HEK293 (cell line): ENCODE results near the gene CETP.

ENCODE experiments used
- CTCF ChIA-PET: fragments of 350-600 bp; formaldehyde crosslinking; extraction: SDS; loops from one replicate; lab custom pipeline; 2021; ENCODE audit warnings: antibody characterized with exemption; lab: Yijun Ruan, JAX
- POLR2A ChIA-PET: fragments of 300-600 bp; formaldehyde crosslinking; extraction: SDS; loops from one replicate; lab custom pipeline; 2020; ENCODE audit warnings: antibody characterized with exemption, inconsistent platforms; lab: Yijun Ruan, JAX
- H3K27ac ChIP-seq: fragments of 200-500 bp; sonication (Bioruptor generic); 2 replicates; pipeline ENCODE4 v1.5.1; 2014; ENCODE audit warnings: low read depth, low read length, control low read depth, inconsistent platforms; ENCODE audit errors: extremely low read depth
- H3K36me3 ChIP-seq, 2 experiments: fragments of 200-500 bp in 1 of 2; sonication (Bioruptor generic) in 1 of 2; 1 replicate in 1 of 2; 2 replicates in 1 of 2; pipeline ENCODE4 v1.5.1; 2014 to 2017; ENCODE audit warnings: inconsistent platforms in 2 of 2, low read length in 2 of 2; ENCODE audit not compliant: control insufficient read depth in 2 of 2, insufficient read depth in 1 of 2
- H3K4me1 ChIP-seq: fragments of 200-500 bp; sonication (Bioruptor generic); 2 replicates; pipeline ENCODE4 v1.5.1; 2014; ENCODE audit warnings: mild to moderate bottlenecking, low read length, inconsistent platforms; ENCODE audit not compliant: control insufficient read depth, insufficient read depth
- H3K4me3 ChIP-seq: 2 replicates; pipeline ENCODE4 v1.5.1; 2011; ENCODE audit warnings: low read depth, mild to moderate bottlenecking, control low read depth, low read length, moderate library complexity
- H3K9me3 ChIP-seq: fragments of 200-500 bp; sonication (Bioruptor generic); 2 replicates; pipeline ENCODE4 v1.5.1; 2014; ENCODE audit warnings: low read depth, low read length, inconsistent platforms; ENCODE audit not compliant: control insufficient read depth, insufficient read depth
- AEBP2 ChIP-seq: fragments of 450-650 bp; formaldehyde crosslinking; IDR thresholded peaks from 2 replicates; pipeline ENCODE4 v1.5.1; 2016; ENCODE audit warnings: missing biosample characterization, missing genetic modification characterization, borderline replicate concordance
- ATF2 ChIP-seq: fragments of 450-650 bp; formaldehyde crosslinking; IDR thresholded peaks from 2 replicates; pipeline ENCODE4 v1.5.1; 2016; ENCODE audit warnings: missing biosample characterization, missing genetic modification characterization, low read depth
- BCL11A ChIP-seq: fragments of 450-650 bp; formaldehyde crosslinking; IDR thresholded peaks from 2 replicates; pipeline ENCODE4 v1.5.1; 2016; ENCODE audit warnings: low read depth, missing biosample characterization, missing genetic modification characterization
- OSR2 ChIP-seq: fragments of 450-650 bp; formaldehyde crosslinking; IDR thresholded peaks from 2 replicates; pipeline ENCODE4 v1.5.1; 2016; ENCODE audit warnings: missing biosample characterization, missing genetic modification characterization
- SCRT1 ChIP-seq: fragments of 450-650 bp; formaldehyde crosslinking; IDR thresholded peaks from 2 replicates; pipeline ENCODE4 v1.5.1; 2016; ENCODE audit warnings: missing biosample characterization, missing genetic modification characterization, borderline replicate concordance
- WT1 ChIP-seq: fragments of 450-650 bp; formaldehyde crosslinking; IDR thresholded peaks from 2 replicates; pipeline ENCODE4 v1.5.1; 2016; ENCODE audit warnings: missing biosample characterization, missing genetic modification characterization
- ZBTB44 ChIP-seq: fragments of 450-650 bp; IDR thresholded peaks from 2 replicates; pipeline ENCODE4 v1.5.1; 2018; ENCODE audit warnings: missing biosample characterization, mild to moderate bottlenecking, missing genetic modification characterization
- ZBTB6 ChIP-seq: fragments of 450-650 bp; formaldehyde crosslinking; IDR thresholded peaks from 2 replicates; pipeline ENCODE4 v1.5.1; 2017; ENCODE audit warnings: missing biosample characterization, missing genetic modification characterization
- ZBTB7A ChIP-seq: fragments of 450-650 bp; formaldehyde crosslinking; IDR thresholded peaks from 2 replicates; pipeline ENCODE4 v1.5.1; 2016; ENCODE audit warnings: low read depth, missing biosample characterization, missing genetic modification characterization
- ZFP3 ChIP-seq: fragments of 450-650 bp; formaldehyde crosslinking; IDR thresholded peaks from 2 replicates; pipeline ENCODE4 v1.5.1; 2016; ENCODE audit warnings: low read depth, missing biosample characterization, missing genetic modification characterization
- ZFP37 ChIP-seq: fragments of 450-650 bp; formaldehyde crosslinking; IDR thresholded peaks from 2 replicates; pipeline ENCODE4 v1.5.1; 2016; ENCODE audit warnings: missing biosample characterization, missing genetic modification characterization
- ZNF10 ChIP-seq: fragments of 450-650 bp; formaldehyde crosslinking; IDR thresholded peaks from 2 replicates; pipeline ENCODE4 v1.5.1; 2017; ENCODE audit warnings: missing biosample characterization, missing genetic modification characterization
- ZNF132 ChIP-seq: fragments of 450-650 bp; formaldehyde crosslinking; IDR thresholded peaks from 2 replicates; pipeline ENCODE4 v1.5.1; 2017; ENCODE audit warnings: missing biosample characterization, missing genetic modification characterization, borderline replicate concordance
- ZNF133 ChIP-seq: fragments of 450-650 bp; formaldehyde crosslinking; IDR thresholded peaks from 2 replicates; pipeline ENCODE4 v1.5.1; 2016; ENCODE audit warnings: missing biosample characterization, missing genetic modification characterization
- ZNF184 ChIP-seq: fragments of 450-650 bp; IDR thresholded peaks from 2 replicates; pipeline ENCODE4 v1.5.1; 2018; ENCODE audit warnings: missing biosample characterization, mild to moderate bottlenecking, missing genetic modification characterization
- ZNF23 ChIP-seq: fragments of 450-650 bp; formaldehyde crosslinking; IDR thresholded peaks from 2 replicates; pipeline ENCODE4 v1.5.1; 2016; ENCODE audit warnings: missing biosample characterization, missing genetic modification characterization, borderline replicate concordance
- ZNF26 ChIP-seq: fragments of 450-650 bp; formaldehyde crosslinking; IDR thresholded peaks from 2 replicates; pipeline ENCODE4 v1.5.1; 2016; ENCODE audit warnings: missing biosample characterization, missing genetic modification characterization
- ZNF274 ChIP-seq, 2 experiments: fragments of 200-500 bp in 1 of 2; fragments of 450-650 bp in 1 of 2; sonication (Bioruptor generic) in 1 of 2; formaldehyde crosslinking in 1 of 2; IDR thresholded peaks; 2 replicates each; pipeline versions ENCODE4 v1.5.1 to v1.6.1; 2014 to 2016; ENCODE audit warnings: borderline replicate concordance in 1 of 2, inconsistent platforms in 1 of 2, low read length in 1 of 2, missing biosample characterization in 1 of 2, missing genetic modification characterization in 1 of 2
- ZNF416 ChIP-seq: fragments of 450-650 bp; formaldehyde crosslinking; IDR thresholded peaks from 2 replicates; pipeline ENCODE4 v1.5.1; 2016; ENCODE audit warnings: missing biosample characterization, missing genetic modification characterization
- ZNF423 ChIP-seq: fragments of 450-650 bp; formaldehyde crosslinking; IDR thresholded peaks from 2 replicates; pipeline ENCODE4 v1.5.1; 2016; ENCODE audit warnings: missing biosample characterization, missing genetic modification characterization
- ZNF473 ChIP-seq: fragments of 450-650 bp; formaldehyde crosslinking; IDR thresholded peaks from 2 replicates; pipeline ENCODE4 v1.5.1; 2017; ENCODE audit warnings: missing biosample characterization, missing genetic modification characterization
- ZNF610 ChIP-seq: fragments of 450-650 bp; formaldehyde crosslinking; IDR thresholded peaks from 2 replicates; pipeline ENCODE4 v1.5.1; 2016; ENCODE audit warnings: missing biosample characterization, missing genetic modification characterization, borderline replicate concordance
- ZNF704 ChIP-seq: fragments of 450-650 bp; formaldehyde crosslinking; IDR thresholded peaks from 2 replicates; pipeline ENCODE4 v1.5.1; 2016; ENCODE audit warnings: missing biosample characterization, missing genetic modification characterization
- ZNF747 ChIP-seq: fragments of 450-650 bp; formaldehyde crosslinking; IDR thresholded peaks from 2 replicates; pipeline ENCODE4 v1.5.1; 2016; ENCODE audit warnings: missing biosample characterization, missing genetic modification characterization
- ZNF791 ChIP-seq: fragments of 450-650 bp; formaldehyde crosslinking; IDR thresholded peaks from 2 replicates; pipeline ENCODE4 v1.5.1; 2016; ENCODE audit warnings: missing biosample characterization, missing genetic modification characterization

Gene CETP

GRCh38 chr16:57025941-57026777 is 64.4 kb downstream of the CETP start (continued):
- TF ChIP-seq ZNF791 (tag by site-specific recombination) = no peak
- TF ChIP-seq OSR2 (tag by site-specific recombination) = no peak
- TF ChIP-seq ZNF132 (tag by site-specific recombination) = no peak
- TF ChIP-seq ZBTB7A = no peak
- no peak for TF ChIP-seq ZNF704 (tag by site-specific recombination)
- TF ChIP-seq, all 188 proteins: peak for 0

GRCh38 chr16:57026778-57027062 is 65.0 kb downstream of the CETP start:
- TF ChIP-seq ZNF133 (tag by site-specific recombination) (no peak), ZFP37 (tag by site-specific recombination) (no peak), ZBTB6 (no peak)
- Histone ChIP-seq H3K4me3 (no peak overlapping the region), H3K4me1 (no peaks in the 10 kb centered on the region), H3K36me3 (peaks cover 0 to 4% of the 10 kb centered on the region in 2 experiments; a peak in 2 of 3 replicates), H3K27ac (no peak overlapping the region), H3K9me3 (no peaks in the 10 kb centered on the region)
- ChIA-PET POLR2A (no interaction called here), CTCF (no interaction called here)

- Histone ChIP-seq H3K4me3 (no peak overlapping the region), H3K36me3 (peaks cover 0 to under 1% of the 10 kb centered on the region in 2 experiments; a peak in 2 of 3 replicates), H3K4me1 (no peaks in the 10 kb centered on the region), H3K9me3 (no peaks in the 10 kb centered on the region), H3K27ac (no peak overlapping the region)
- POLR2A ChIA-PET = no interaction called here
- CTCF ChIA-PET = no interaction called here
- TF ChIP-seq ZNF10 (tag by site-specific recombination) (no peak), ZNF416 (tag by site-specific recombination) (no peak), ATF2 (no peak), ZNF23 (tag by site-specific recombination) (no peak), ZBTB44 (no peak), ZNF747 (no peak), ZNF26 (tag by site-specific recombination) (no peak), WT1 (tag by site-specific recombination) (no peak), ZNF184 (no peak), SCRT1 (no peak), AEBP2 (no peak), ZNF423 (tag by site-specific recombination) (no peak), ZNF274 (IDR thresholded peaks at IDR 0.05; ENCODE audit: low read length) (no peak), ZNF274 (tag by site-specific recombination; IDR thresholded peaks at IDR 0.05; ENCODE audit: borderline replicate concordance) (no peak), BCL11A (tag by site-specific recombination) (no peak), ZFP3 (tag by site-specific recombination) (no peak), ZNF473 (tag by site-specific recombination) (no peak), ZNF610 (tag by site-specific recombination) (no peak)
Observed at GRCh38 chr16:57027067-57027466, 65.3 kb downstream of the CETP start.
